Activated T-cell treated with anti-CD3 and anti-CD28 coated beads for 24 hours (primary cell): ENCODE results near the gene FUT8.

Experiments used
- DNase-seq: peaks from one replicate; pipeline ENCODE4 v3.0.0-alpha.2; 2020; ENCODE audit warnings: low read depth

The FUT8 gene

GRCh38 chr14:65495196-65495595 lies 82.7 kb downstream of the FUT8 start:
- DNase-seq, result no peak

GRCh38 chr14:65496178-65496993 lies 83.9 kb downstream of the FUT8 start:
- no peak for DNase-seq

DNA sequence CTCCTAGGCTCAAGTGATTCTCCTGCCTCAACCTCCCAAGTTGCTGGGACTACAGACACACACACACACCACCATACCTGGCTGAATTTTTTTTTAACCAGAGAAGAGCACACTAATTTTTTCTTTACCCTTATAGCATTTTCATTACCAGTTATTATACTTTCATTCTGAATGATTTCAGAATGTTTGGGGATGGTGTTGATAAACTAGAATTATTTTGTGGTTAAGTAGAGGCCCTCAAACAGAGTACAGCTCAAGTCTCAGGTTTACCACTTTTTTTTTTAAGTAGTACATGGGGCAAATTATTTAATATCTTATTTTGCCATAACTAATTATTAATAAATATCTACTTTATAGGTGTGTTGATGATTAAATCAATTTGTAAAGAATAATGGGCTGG lies 86.6 kb downstream of the FUT8 start:
- DNase-seq, result no peak

DNA sequence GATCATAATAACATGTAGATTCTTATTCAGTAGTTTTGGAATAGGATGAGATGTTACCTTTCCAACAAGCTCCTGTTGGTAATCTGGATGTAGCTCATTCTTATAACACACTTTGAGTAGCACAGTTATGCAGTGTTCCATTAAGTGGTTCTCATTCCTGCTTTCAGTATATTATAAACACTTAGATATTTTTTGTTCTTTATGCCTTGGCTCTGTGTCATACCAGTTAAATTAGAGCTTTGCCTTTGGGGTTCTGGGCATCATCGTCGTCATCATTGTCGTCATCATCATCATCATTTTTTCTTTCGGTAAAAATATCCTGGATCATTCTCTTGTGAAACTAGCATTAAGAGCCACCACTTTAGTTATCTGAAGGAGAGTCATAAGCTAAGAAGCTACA lies 87.5 kb downstream of the FUT8 start:
- DNase-seq, result no peak

- DNase-seq, result no peak
Observed at GRCh38 chr14:65501328-65501727, 88.8 kb downstream of the FUT8 start.

- no peak for DNase-seq
Observed at GRCh38 chr14:65502676-65503124, 90.2 kb downstream of the FUT8 start.

DNA sequence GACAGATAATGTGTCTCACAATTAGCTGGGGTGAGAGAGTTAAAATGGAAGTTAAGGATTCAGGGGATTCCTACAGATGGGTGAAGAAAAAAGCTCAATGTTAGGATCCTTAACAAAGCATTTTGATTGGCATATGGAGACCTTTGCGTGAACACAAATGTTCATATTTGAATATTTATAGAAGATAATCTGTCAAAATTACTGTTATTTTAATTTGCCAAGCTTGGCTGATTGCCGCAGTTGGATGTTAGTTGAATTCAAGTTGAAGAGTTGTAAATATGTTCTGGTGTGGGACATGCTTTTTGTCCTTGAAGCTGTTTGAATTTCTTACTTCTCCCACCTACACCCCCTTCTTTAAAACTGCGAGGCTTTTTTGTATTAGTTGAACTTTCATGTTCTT lies 91.2 kb downstream of the FUT8 start:
- no peak for DNase-seq

- no peak for DNase-seq
Observed at GRCh38 chr14:65506801-65507200, 94.3 kb downstream of the FUT8 start.

GRCh38 chr14:65509842-65510241 lies 97.3 kb downstream of the FUT8 start:
- DNase-seq, result no peak

GRCh38 chr14:65513671-65514070 lies 101.1 kb downstream of the FUT8 start:
- no peak for DNase-seq

- no peak for DNase-seq
Observed at GRCh38 chr14:65517635-65518542, 105.4 kb downstream of the FUT8 start.

GRCh38 chr14:65528069-65528468 lies 115.5 kb downstream of the FUT8 start:
- DNase-seq, result no peak

DNA sequence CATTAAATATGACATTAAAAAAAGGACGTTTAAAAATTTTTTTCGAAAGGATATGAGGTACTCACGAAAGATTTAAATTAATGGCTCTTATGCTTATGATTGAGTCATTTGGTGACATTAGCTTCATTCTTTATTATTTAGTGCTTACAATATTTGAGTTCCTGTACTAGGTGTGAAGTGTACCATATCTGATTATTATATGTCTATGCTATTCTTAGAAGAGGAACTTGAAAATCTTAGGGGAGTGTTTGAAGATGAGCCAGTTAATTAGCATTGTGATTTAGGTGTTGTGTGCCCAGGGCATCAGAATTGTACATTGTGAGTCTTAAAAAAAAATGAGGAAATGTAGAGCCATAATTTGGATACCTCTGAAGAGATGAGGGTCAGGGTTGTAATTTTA lies 118.6 kb downstream of the FUT8 start:
- DNase-seq, result no peak

GRCh38 chr14:65533736-65534404 lies 121.3 kb downstream of the FUT8 start:
- no peak for DNase-seq

DNA sequence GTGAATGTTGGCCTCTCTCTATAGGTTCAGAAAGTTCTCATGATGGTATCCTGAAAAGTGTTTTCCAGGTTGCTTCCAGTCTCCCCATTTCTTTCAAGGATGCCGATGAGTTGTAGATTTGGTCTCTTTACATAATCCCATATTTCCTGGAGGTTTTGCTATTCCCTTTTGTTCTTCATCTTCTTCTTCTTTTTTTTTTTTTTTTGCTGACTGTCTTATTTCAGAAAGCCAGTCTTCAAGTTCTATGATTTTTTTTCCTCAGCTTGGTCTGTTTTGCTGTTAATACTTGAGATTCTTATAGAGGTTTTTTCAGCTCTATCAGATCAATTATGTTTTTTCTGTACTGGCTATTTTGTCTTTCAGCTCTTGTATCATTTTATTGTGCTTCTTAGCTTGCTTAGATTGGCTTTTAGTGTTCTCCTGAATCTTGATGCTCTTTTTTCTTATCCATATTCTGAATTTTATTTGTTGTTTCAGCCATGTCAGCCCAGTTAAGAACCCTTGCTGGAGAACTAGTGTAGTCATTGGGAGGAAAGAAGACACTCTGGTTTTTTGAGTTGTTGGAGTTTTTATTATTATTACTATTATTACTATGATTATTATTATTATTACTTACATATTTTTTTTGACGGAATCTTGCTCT lies 124.4 kb downstream of the FUT8 start:
- DNase-seq, result no peak

DNA sequence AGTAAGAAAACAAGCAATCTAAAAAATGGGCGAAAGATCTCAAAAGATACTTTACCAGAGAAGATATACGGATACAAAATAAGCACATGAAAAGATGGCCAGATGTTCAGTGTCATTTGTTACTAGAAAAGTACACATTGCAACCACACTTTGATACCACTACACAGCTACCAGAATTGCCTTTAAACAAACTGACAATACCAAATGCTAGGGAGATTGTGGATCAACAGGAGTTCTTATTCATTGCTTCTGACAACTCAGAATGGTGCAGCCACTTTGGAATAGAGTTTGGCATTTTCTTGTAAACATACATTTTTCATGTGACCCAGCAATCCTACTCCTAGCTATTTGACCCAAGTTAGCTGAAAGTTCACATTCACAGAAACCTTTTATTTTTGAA lies 136.3 kb downstream of the FUT8 start:
- DNase-seq, result no peak

DNA sequence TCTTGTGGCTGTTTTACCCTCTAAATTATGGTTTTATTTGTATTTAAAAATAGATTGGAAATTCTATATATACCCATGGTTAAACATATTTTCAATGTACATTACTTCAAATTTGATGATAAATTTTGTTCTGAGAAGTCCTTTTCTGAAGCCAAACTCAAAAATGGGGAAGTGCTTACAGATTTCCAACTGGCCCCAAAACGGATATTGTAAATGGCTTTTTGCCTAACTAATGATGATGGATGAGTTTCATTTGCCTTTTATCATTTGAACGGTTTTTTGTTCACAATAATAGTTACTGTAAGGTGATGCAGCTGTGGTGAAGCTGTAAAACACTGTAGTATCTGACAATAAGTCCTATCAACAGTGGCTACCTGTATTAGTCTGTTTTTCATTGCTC lies 136.9 kb downstream of the FUT8 start:
- no peak for DNase-seq

DNA sequence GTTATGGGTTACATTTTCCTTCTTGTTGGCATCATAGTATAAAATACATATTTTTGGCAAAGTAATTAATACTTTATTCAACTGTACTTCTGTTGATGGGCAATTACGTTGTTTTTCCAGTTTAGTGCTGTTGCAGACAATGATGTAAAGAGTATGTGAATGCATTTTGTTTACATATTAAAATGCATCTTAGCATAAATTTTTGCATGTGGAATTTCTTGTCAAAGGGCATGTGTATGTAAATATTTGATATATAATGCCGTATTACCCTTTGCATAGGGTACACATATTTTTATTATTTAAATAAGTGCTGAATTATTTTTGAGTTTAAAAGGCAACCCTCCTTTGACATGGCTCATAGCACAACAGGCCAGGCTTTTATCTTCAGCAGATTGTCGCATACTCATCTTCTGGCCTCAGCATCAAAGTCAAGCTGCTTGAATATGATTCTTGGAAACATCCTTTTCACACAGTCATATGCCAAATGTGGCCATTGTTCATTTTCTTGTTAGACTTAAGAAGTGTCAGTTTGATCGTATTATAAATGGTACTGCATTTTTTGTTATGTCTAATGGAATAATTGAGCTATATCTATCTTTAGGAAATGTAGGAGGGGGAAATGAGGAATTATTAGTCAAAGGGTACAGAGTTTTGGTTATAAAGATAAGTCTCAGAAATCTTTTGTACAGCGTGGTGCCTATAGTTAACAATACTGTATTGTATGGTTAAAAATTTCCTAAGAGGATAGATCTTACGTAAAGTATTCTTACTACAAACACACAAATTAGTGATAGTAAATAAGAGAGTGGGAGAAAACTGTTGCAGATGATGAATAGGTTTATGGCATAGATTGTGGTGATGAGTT lies 138.5 kb downstream of the FUT8 start:
- no peak for DNase-seq

DNA sequence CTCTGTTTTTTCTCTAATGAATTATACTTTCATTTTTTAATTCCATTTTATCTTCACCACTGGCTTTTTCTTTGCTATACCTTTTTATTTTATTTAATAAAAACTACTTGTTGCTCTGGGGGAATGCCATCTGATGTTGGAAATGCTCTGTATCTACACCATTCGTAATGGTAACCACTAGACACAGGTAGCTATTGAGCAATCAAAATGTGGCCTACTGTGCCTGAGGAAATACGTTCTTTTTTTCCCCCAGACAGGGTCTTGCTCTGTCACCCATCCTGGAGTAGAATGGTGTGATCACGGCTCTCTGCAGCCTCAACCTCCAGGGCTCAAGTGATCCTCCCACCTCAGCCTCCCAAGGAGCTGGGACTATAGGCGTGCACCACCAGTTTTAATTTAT lies 140.2 kb downstream of the FUT8 start:
- DNase-seq, result no peak

- no peak for DNase-seq
Observed at GRCh38 chr14:65554837-65555236, 142.3 kb downstream of the FUT8 start.

DNA sequence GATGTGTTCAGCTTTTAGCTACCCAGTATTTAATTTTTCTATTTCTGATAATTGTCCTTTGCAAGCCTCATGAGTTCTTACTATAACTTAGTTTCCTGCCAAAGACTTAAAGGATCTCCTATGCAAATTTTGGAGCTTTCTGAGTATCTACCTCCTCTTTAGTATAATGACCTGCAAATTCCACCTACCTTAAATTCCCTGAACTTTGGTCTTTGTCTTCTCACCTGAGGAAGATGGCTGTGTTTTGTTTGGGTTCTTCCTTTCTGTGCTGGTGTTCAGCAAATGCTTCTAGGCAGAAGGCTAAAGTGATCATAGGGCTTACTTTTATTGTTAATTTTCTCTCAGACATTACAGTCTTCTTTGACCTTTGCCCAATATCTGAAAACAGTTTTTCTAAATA lies 142.8 kb downstream of the FUT8 start:
- no peak for DNase-seq
